SK-MEL-5 (cell line): ENCODE results near the gene EGFR. TPM values are rescaled to one million over a fixed set of nuclear protein-coding genes. Genes with fewer than 3 reads are reported as not detected.

Experiments used
- DNase-seq: peaks from one replicate; pipeline ENCODE4 v3.0.0-alpha.2; 2016; ENCODE audit warnings: low read depth, low spot score
- in situ Hi-C: cut with HindIII; loops from 2 replicates; pipeline ENCODE4 v1.10.0; 2016; ENCODE audit warnings: low sequenced_read_pairs, high pct_unique_total_duplicates, low pct_unique_long_range_greater_than_20kb
- total RNA-seq: library from RNA; depleted of rRNA; stranded (reverse); fragments of >200 nt; shearing (Covaris generic); gene quantifications from 2 replicates; pipeline ENCODE4 v1.2.3, GENCODE V29; 2014

EGFR gene
- total RNA-seq, 1 experiment from 2014 or later = 0.85 TPM

DNA sequence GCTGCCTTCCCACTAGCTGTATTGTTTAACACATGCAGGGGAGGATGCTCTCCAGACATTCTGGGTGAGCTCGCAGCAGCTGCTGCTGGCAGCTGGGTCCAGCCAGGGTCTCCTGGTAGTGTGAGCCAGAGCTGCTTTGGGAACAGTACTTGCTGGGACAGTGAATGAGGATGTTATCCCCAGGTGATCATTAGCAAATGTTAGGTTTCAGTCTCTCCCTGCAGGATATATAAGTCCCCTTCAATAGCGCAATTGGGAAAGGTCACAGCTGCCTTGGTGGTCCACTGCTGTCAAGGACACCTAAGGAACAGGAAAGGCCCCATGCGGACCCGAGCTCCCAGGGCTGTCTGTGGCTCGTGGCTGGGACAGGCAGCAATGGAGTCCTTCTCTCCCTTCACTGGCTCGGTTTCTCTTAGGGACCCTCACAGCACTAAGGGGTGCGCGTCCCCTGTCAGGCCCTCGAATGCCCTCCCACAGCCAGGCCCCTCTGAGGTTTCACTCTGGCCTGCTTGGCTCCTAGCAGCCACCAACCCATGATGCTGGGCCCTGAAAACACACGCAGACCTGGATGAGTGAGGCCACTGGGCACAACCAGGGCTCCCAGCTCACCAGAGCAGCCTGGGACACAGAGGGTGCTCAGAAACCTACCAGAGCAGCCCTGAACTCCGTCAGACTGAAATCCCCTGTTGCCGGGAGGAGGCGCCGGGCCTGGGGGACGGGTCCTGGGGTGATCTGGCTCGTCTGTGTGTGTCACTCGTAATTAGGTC lies 173.3 kb downstream of the EGFR start:
- in situ Hi-C loops = no loop called here
- no peak for DNase-seq

DNA sequence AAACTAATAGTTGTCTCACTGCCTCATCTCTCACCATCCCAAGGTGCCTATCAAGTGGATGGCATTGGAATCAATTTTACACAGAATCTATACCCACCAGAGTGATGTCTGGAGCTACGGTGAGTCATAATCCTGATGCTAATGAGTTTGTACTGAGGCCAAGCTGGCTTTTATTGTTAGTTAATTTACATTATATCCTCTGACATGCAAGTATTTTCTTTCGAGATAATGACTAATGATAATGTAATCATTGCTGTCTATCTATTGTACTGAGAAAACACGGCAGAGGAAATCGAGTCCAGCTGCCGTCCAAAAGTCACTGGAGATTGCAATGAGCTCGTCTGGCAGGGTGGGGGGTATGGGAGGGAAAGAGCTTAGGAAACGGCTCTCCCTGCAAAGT lies 173.9 kb downstream of the EGFR start:
- DNase-seq = no peak
- in situ Hi-C loops = no loop called here

DNA sequence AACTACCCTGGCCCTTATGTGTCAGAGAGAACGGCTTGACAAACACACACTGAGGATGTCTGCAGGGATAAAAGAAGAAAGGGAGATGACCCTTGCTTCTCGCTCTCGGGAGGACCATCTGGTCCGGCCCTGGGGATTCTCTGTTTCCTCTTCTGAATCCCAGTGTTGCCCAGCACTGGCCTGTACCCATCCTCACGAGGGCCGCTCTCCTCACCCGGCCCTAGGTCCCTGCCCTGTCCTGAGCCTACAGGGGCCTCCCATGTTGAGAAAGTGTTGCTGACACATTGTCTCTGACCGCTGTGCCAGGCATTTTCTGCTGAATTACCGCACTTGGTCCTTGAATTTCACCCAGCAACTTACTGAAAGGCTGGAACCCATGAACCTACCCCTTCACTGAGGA lies 174.4 kb downstream of the EGFR start:
- in situ Hi-C loops = no loop called here
- DNase-seq = no peak

DNA sequence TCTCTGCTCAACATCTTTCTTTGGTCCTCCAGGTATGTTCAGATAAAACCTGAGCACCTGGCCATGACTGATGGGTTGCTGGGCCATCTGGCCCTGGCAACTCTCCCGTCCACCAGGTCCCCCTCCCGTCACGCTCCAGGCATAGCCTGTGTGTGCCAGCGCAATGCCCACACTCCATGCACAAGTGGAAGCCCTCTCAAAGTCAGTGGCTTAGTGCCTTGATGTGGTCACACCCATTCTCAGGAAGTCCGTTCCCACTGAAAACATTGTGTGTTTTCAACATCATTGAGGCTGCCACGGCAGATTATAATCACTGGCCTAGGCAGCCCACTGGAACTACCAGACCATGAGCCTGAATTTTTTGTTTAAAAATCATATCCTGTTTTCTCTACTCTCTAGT lies 175.7 kb downstream of the EGFR start:
- in situ Hi-C loops = no loop called here
- no peak for DNase-seq

DNA sequence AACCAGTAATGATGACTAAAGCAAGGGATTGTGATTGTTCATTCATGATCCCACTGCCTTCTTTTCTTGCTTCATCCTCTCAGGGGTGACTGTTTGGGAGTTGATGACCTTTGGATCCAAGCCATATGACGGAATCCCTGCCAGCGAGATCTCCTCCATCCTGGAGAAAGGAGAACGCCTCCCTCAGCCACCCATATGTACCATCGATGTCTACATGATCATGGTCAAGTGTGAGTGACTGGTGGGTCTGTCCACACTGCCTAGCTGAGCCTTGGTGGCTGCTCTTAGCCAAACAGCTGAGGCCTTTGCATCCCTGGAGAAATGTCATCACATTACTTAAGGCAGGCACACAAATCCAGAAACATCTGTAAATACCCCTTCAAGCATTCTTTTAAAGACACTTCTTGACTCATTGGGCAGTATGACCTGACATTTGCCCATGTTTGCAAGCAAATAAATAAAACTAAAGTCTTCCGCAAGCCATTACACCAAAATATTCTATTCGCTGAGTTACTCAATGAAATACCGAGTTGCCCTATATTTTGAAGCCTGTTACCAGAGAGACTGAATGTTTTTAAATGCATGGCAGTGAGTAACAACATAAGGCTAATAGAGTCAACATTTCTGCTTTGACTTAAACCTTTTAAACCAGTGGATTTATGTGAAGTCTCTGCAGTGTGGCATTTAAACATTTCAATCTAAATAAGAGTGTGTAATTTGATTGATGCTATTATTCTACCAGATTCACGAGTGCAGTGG lies 180.0 kb downstream of the EGFR start:
- no peak for DNase-seq

DNA sequence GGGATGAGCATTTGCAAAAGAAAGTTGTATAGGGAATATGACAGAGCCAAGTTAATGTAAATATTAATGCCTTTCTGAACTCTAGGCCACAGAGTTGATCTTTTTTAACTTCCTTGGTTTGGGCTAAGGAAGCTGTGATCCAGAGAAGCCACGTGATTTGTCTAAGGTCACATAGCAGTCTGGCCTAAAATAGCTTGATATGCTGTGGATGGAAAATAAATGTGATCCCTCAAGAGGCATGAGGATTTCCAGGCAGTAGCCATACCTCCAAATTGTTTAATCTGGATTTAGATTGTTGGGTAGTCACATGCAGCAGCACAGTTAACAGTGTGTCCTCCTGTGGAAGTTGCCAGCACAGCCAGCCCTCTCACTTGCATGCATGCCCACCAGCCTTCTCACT lies 180.6 kb downstream of the EGFR start:
- in situ Hi-C loops = no loop called here
- no peak for DNase-seq

More for the DNA sequence above, 180.0 kb downstream of the EGFR start:
- in situ Hi-C loops = no loop called here

DNA sequence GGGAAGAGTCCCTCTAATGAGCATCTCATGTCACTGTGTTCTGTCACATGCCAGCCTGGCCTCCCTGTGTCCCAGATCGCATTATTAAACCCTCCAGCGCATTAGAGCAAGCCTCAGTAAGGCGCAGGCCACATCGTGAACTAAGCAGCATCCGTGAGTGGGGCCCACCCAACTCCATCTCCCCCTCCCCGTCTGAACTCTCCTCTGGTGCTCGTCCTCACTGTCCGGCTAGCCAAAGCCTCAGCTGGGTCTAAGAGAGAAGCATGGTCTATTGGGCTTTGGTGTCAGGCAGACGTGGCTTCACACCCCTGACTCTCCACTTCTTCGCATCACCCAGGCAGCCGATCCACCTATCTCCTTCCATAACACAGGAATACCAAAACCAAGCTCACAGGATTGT lies 181.6 kb downstream of the EGFR start:
- no peak for DNase-seq
- in situ Hi-C loops = no loop called here

DNA sequence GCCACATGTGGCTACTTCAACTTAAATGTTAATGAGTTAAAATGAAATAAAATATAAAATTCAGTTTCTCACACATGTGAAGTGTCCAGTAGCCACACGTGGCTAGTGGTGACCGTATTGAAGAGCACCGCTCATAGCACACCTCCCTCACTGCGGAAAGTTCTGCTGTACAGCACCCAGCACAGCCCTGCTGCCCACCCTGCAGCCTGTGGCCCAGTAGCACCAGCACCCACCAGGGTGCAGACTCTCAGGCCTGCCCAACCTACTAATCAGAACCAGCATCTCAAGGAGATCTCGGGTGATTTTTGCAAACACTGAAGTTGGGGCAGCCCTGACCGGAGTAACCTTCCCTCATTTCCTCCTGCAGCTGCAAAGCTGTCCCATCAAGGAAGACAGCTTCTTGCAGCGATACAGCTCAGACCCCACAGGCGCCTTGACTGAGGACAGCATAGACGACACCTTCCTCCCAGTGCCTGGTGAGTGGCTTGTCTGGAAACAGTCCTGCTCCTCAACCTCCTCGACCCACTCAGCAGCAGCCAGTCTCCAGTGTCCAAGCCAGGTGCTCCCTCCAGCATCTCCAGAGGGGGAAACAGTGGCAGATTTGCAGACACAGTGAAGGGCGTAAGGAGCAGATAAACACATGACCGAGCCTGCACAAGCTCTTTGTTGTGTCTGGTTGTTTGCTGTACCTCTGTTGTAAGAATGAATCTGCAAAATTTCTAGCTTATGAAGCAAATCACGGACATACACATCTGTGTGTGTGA lies 183.5 kb downstream of the EGFR start:
- in situ Hi-C loops = no loop called here
- DNase-seq = no peak

DNA sequence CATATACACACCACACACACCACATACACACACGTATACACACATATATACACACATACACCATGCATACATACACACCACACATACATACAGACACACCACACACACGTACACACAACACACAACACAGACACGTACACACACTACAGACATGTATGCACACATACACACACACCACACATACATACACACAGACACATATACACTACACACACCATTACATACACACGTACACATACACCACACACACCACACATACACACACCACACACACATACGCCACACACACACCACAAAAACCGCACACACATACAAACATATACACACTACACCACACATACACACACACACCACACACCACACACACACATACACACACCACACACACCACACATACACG lies 184.5 kb downstream of the EGFR start:
- in situ Hi-C loops = no loop called here
- DNase-seq = no peak

DNA sequence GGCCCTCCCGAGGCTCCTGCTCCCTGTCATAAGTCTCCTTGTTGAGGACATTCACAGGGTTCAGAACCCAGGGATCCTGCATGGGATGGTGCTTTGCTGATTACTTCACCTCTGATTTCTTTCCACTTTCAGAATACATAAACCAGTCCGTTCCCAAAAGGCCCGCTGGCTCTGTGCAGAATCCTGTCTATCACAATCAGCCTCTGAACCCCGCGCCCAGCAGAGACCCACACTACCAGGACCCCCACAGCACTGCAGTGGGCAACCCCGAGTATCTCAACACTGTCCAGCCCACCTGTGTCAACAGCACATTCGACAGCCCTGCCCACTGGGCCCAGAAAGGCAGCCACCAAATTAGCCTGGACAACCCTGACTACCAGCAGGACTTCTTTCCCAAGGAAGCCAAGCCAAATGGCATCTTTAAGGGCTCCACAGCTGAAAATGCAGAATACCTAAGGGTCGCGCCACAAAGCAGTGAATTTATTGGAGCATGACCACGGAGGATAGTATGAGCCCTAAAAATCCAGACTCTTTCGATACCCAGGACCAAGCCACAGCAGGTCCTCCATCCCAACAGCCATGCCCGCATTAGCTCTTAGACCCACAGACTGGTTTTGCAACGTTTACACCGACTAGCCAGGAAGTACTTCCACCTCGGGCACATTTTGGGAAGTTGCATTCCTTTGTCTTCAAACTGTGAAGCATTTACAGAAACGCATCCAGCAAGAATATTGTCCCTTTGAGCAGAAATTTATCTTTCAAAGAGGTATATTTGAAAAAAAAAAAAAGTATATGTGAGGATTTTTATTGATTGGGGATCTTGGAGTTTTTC lies 186.5 kb downstream of the EGFR start:
- in situ Hi-C loops = no loop called here
- DNase-seq = no peak

DNA sequence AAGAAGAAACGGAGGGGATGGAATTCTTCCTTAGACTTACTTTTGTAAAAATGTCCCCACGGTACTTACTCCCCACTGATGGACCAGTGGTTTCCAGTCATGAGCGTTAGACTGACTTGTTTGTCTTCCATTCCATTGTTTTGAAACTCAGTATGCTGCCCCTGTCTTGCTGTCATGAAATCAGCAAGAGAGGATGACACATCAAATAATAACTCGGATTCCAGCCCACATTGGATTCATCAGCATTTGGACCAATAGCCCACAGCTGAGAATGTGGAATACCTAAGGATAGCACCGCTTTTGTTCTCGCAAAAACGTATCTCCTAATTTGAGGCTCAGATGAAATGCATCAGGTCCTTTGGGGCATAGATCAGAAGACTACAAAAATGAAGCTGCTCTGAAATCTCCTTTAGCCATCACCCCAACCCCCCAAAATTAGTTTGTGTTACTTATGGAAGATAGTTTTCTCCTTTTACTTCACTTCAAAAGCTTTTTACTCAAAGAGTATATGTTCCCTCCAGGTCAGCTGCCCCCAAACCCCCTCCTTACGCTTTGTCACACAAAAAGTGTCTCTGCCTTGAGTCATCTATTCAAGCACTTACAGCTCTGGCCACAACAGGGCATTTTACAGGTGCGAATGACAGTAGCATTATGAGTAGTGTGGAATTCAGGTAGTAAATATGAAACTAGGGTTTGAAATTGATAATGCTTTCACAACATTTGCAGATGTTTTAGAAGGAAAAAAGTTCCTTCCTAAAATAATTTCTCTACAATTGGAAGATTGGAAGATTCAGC lies 187.6 kb downstream of the EGFR start:
- in situ Hi-C loops = no loop called here
- no peak for DNase-seq

DNA sequence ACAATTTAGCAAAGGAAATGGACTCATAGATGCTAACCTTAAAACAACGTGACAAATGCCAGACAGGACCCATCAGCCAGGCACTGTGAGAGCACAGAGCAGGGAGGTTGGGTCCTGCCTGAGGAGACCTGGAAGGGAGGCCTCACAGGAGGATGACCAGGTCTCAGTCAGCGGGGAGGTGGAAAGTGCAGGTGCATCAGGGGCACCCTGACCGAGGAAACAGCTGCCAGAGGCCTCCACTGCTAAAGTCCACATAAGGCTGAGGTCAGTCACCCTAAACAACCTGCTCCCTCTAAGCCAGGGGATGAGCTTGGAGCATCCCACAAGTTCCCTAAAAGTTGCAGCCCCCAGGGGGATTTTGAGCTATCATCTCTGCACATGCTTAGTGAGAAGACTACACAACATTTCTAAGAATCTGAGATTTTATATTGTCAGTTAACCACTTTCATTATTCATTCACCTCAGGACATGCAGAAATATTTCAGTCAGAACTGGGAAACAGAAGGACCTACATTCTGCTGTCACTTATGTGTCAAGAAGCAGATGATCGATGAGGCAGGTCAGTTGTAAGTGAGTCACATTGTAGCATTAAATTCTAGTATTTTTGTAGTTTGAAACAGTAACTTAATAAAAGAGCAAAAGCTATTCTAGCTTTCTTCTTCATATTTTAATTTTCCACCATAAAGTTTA lies 188.8 kb downstream of the EGFR start:
- DNase-seq = no peak
- in situ Hi-C loops = no loop called here

DNA sequence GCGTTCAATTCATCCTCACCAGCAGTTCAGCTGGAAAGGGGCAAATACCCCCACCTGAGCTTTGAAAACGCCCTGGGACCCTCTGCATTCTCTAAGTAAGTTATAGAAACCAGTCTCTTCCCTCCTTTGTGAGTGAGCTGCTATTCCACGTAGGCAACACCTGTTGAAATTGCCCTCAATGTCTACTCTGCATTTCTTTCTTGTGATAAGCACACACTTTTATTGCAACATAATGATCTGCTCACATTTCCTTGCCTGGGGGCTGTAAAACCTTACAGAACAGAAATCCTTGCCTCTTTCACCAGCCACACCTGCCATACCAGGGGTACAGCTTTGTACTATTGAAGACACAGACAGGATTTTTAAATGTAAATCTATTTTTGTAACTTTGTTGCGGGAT lies 190.5 kb downstream of the EGFR start:
- no peak for DNase-seq
- in situ Hi-C loops = no loop called here

DNA sequence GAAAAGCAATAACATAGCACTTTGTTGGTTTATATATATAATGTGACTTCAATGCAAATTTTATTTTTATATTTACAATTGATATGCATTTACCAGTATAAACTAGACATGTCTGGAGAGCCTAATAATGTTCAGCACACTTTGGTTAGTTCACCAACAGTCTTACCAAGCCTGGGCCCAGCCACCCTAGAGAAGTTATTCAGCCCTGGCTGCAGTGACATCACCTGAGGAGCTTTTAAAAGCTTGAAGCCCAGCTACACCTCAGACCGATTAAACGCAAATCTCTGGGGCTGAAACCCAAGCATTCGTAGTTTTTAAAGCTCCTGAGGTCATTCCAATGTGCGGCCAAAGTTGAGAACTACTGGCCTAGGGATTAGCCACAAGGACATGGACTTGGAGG lies 191.4 kb downstream of the EGFR start:
- DNase-seq = no peak
- in situ Hi-C loops = no loop called here

DNA sequence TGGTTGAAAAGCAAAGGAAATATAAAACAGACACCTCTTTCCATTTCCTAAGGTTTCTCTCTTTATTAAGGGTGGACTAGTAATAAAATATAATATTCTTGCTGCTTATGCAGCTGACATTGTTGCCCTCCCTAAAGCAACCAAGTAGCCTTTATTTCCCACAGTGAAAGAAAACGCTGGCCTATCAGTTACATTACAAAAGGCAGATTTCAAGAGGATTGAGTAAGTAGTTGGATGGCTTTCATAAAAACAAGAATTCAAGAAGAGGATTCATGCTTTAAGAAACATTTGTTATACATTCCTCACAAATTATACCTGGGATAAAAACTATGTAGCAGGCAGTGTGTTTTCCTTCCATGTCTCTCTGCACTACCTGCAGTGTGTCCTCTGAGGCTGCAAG lies 191.9 kb downstream of the EGFR start:
- DNase-seq = no peak
- in situ Hi-C loops = no loop called here

DNA sequence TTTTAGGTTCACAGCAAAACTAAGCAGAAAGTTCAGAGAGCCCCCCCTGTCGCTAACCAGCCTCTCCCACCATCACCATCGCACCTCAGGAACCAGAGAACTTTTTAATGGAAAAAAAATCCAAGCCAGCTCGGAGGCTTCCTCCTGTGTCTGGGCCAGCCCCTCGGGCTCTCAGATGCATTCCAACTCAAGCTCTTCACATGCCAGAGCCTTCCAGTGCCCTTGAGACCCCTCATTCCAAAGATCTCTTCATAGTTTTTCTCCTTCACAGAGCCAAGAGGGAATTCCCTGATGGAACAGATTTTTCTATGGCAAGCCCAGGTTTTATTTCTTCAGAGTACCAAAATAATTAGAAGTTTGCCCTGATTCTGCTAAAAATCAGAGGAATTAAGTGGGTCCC lies 192.9 kb downstream of the EGFR start:
- in situ Hi-C loops = no loop called here
- DNase-seq = no peak

DNA sequence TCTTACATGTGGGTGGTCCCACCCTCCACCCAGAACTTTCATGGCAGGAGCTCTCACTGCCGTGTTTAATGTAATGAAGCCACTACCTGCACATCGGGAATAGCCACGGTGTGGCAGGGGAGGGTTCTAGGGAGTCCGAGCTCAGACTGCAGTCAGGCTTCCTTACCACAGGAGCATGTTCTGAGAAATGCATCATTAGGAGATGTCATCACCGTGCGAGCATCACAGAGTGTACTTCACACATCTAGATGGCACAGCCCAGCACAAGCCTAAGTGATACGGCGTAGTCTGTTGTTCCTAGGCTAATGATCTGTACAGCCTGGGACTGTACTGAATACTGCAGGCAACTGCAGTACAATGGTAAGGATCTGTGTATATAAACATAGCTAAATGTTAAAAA lies 193.4 kb downstream of the EGFR start:
- in situ Hi-C loops = no loop called here
- DNase-seq = no peak
